ENCODE data around the gene FOXL3.

FOXL3 gene

GRCh38 chr7:336810-337566, 47.0 kb downstream of the FOXL3 start:
- Histone ChIP-seq H3K9me3 (ENCODE audit: control insufficient read depth in 1 of 2, low read length in 2 of 2) (no peaks in the 10 kb centered on the region), H3K4me1 (ENCODE audit: control insufficient read depth in 1 of 2, insufficient read depth in 2 of 2, low read length in 2 of 2) (peaks cover 25 to 34% of the 10 kb centered on the region in 2 donors), H3K27ac (ENCODE audit: low read depth, low read length) (no peak overlapping the region)

GRCh38 chr7:337567-337951, 47.6 kb downstream of the FOXL3 start:
- Histone ChIP-seq H3K9me3 (ENCODE audit: control insufficient read depth in 1 of 2, low read length in 2 of 2) (no peaks in the 10 kb centered on the region), H3K36me3 (ENCODE audit: control insufficient read depth in 1 of 2, insufficient read depth in 2 of 2, low read length in 2 of 2) (no peaks in the 10 kb centered on the region), H3K27me3 (ENCODE audit: control insufficient read depth in 1 of 2, insufficient read depth in 2 of 2, low read length in 2 of 2) (no peaks in the 10 kb centered on the region), H3K4me1 (ENCODE audit: control insufficient read depth in 1 of 2, insufficient read depth in 2 of 2, low read length in 2 of 2) (peaks cover 26 to 34% of the 10 kb centered on the region in 2 donors), H3K4me3 (ENCODE audit: low read depth in 1 of 2, low read length in 2 of 2) (no peak overlapping the region), H3K9ac (ENCODE audit: low read depth in 1 of 2, low read length in 2 of 2) (no peak overlapping the region), H3K27ac (ENCODE audit: low read depth, low read length) (no peak overlapping the region)

More at GRCh38 chr7:336810-337566, 47.0 kb downstream of the FOXL3 start:
- no peaks in the 10 kb centered on the region for H3K36me3 ChIP-seq (ENCODE audit: control insufficient read depth in 1 of 2, insufficient read depth in 2 of 2, low read length in 2 of 2)
- no peak overlapping the region for H3K4me3 ChIP-seq (ENCODE audit: low read depth in 1 of 2, low read length in 2 of 2)
- no peaks in the 10 kb centered on the region for H3K27me3 ChIP-seq (ENCODE audit: control insufficient read depth in 1 of 2, insufficient read depth in 2 of 2, low read length in 2 of 2)
- no peak overlapping the region for H3K9ac ChIP-seq (ENCODE audit: low read depth in 1 of 2, low read length in 2 of 2)

- Histone ChIP-seq H3K27me3 (ENCODE audit: control insufficient read depth in 1 of 2, insufficient read depth in 2 of 2, low read length in 2 of 2) (no peaks in the 10 kb centered on the region), H3K4me3 (ENCODE audit: low read depth in 1 of 2, low read length in 2 of 2) (no peak overlapping the region), H3K4me1 (ENCODE audit: control insufficient read depth in 1 of 2, insufficient read depth in 2 of 2, low read length in 2 of 2) (peaks cover 25 to 30% of the 10 kb centered on the region in 2 donors), H3K9ac (ENCODE audit: low read depth in 1 of 2, low read length in 2 of 2) (no peak overlapping the region), H3K36me3 (ENCODE audit: control insufficient read depth in 1 of 2, insufficient read depth in 2 of 2, low read length in 2 of 2) (no peaks in the 10 kb centered on the region), H3K9me3 (ENCODE audit: control insufficient read depth in 1 of 2, low read length in 2 of 2) (no peaks in the 10 kb centered on the region), H3K27ac (ENCODE audit: low read depth, low read length) (no peak overlapping the region)
These were observed 48.5 kb downstream of the FOXL3 start for GRCh38 chr7:338295-339061.

- no peak overlapping the region for H3K27ac ChIP-seq (ENCODE audit: low read depth, low read length)
- H3K4me3 ChIP-seq (ENCODE audit: low read depth in 1 of 2, low read length in 2 of 2), result no peak overlapping the region
- no peaks in the 10 kb centered on the region for H3K9me3 ChIP-seq (ENCODE audit: control insufficient read depth in 1 of 2, low read length in 2 of 2)
- H3K9ac ChIP-seq (ENCODE audit: low read depth in 1 of 2, low read length in 2 of 2), result no peak overlapping the region
- peaks cover 25% of the 10 kb centered on the region in 2 donors for H3K4me1 ChIP-seq (ENCODE audit: control insufficient read depth in 1 of 2, insufficient read depth in 2 of 2, low read length in 2 of 2)
- H3K27me3 ChIP-seq (ENCODE audit: control insufficient read depth in 1 of 2, insufficient read depth in 2 of 2, low read length in 2 of 2), result no peaks in the 10 kb centered on the region
- H3K36me3 ChIP-seq (ENCODE audit: control insufficient read depth in 1 of 2, insufficient read depth in 2 of 2, low read length in 2 of 2), result no peaks in the 10 kb centered on the region
These were observed 49.0 kb downstream of the FOXL3 start for GRCh38 chr7:339062-339342.

- H3K36me3 ChIP-seq (ENCODE audit: control insufficient read depth in 1 of 2, insufficient read depth in 2 of 2, low read length in 2 of 2), result no peaks in the 10 kb centered on the region
- H3K27ac ChIP-seq (ENCODE audit: low read depth, low read length), result no peak overlapping the region
- no peak overlapping the region for H3K4me3 ChIP-seq (ENCODE audit: low read depth in 1 of 2, low read length in 2 of 2)
- no peaks in the 10 kb centered on the region for H3K9me3 ChIP-seq (ENCODE audit: control insufficient read depth in 1 of 2, low read length in 2 of 2)
- no peaks in the 10 kb centered on the region for H3K27me3 ChIP-seq (ENCODE audit: control insufficient read depth in 1 of 2, insufficient read depth in 2 of 2, low read length in 2 of 2)
- H3K9ac ChIP-seq (ENCODE audit: low read depth in 1 of 2, low read length in 2 of 2), result no peak overlapping the region
- H3K4me1 ChIP-seq (ENCODE audit: control insufficient read depth in 1 of 2, insufficient read depth in 2 of 2, low read length in 2 of 2), result peaks cover 21 to 25% of the 10 kb centered on the region in 2 donors
These were observed 49.7 kb downstream of the FOXL3 start for GRCh38 chr7:339696-340095.

- Histone ChIP-seq H3K4me1 (ENCODE audit: control insufficient read depth in 1 of 2, insufficient read depth in 2 of 2, low read length in 2 of 2) (peaks cover 21 to 25% of the 10 kb centered on the region in 2 donors), H3K27ac (ENCODE audit: low read depth, low read length) (no peak overlapping the region)
These were observed 50.4 kb downstream of the FOXL3 start for GRCh38 chr7:340200-340937.

More at GRCh38 chr7:340200-340937, 50.4 kb downstream of the FOXL3 start:
- Histone ChIP-seq H3K4me3 (ENCODE audit: low read depth in 1 of 2, low read length in 2 of 2) (no peak overlapping the region), H3K27me3 (ENCODE audit: control insufficient read depth in 1 of 2, insufficient read depth in 2 of 2, low read length in 2 of 2) (no peaks in the 10 kb centered on the region), H3K9ac (ENCODE audit: low read depth in 1 of 2, low read length in 2 of 2) (no peak overlapping the region), H3K9me3 (ENCODE audit: control insufficient read depth in 1 of 2, low read length in 2 of 2) (no peaks in the 10 kb centered on the region), H3K36me3 (ENCODE audit: control insufficient read depth in 1 of 2, insufficient read depth in 2 of 2, low read length in 2 of 2) (no peaks in the 10 kb centered on the region)

Measured in duodenal mucosa (tissue), 2 donors.